HL-60 (cell line): ENCODE data around the gene KLF16.

Experiments used
- DNase-seq, 2 experiments: peaks; one replicate each; pipeline ENCODE4 v3.0.0-alpha.2; 2010 to 2020; ENCODE audit warnings: low read depth in 1 of 2, low spot score in 1 of 2
- H3K27ac ChIP-seq: fragments of 250-450 bp; sonication (Bioruptor Pico); replicated peaks from 2 replicates; pipeline ENCODE4 v1.5.1; 2020; ENCODE audit warnings: mild to moderate bottlenecking, moderate library complexity
- H3K27me3 ChIP-seq: fragments of 250-450 bp; sonication (Bioruptor Pico); 2 replicates; pipeline ENCODE4 v1.5.1; 2021; ENCODE audit warnings: mild to moderate bottlenecking, moderate library complexity; ENCODE audit not compliant: insufficient read depth, poor library complexity, severe bottlenecking
- H3K4me3 ChIP-seq: replicated peaks from 2 replicates; pipeline ENCODE4 v1.5.1; 2011; ENCODE audit warnings: mild to moderate bottlenecking, control low read depth, low read length; ENCODE audit not compliant: insufficient read depth
- GABPA ChIP-seq: IDR thresholded peaks from 2 replicates; pipeline ENCODE4 v1.6.1; 2012; ENCODE audit warnings: low read depth
- POLR2AphosphoS5 ChIP-seq: IDR thresholded peaks from 2 replicates; pipeline ENCODE4 v1.6.1; 2012; ENCODE audit warnings: low read depth
- SPI1 ChIP-seq: IDR thresholded peaks from 2 replicates; pipeline ENCODE4 v1.6.1; 2012; ENCODE audit warnings: low read depth, mild to moderate bottlenecking, borderline replicate concordance
- TF ChIP-seq, protein P1 (sequence below): IDR thresholded peaks from one replicate; pipeline ENCODE4 v1.5.1; 2011; ENCODE audit warnings: low read length, control low read depth, inconsistent platforms; ENCODE audit not compliant: insufficient read depth
- TF ChIP-seq, protein P2 (sequence below): IDR thresholded peaks from 2 replicates; pipeline ENCODE4 v1.6.1; 2012; ENCODE audit warnings: low read depth; ENCODE audit not compliant: insufficient replicate concordance

The KLF16 gene

DNA sequence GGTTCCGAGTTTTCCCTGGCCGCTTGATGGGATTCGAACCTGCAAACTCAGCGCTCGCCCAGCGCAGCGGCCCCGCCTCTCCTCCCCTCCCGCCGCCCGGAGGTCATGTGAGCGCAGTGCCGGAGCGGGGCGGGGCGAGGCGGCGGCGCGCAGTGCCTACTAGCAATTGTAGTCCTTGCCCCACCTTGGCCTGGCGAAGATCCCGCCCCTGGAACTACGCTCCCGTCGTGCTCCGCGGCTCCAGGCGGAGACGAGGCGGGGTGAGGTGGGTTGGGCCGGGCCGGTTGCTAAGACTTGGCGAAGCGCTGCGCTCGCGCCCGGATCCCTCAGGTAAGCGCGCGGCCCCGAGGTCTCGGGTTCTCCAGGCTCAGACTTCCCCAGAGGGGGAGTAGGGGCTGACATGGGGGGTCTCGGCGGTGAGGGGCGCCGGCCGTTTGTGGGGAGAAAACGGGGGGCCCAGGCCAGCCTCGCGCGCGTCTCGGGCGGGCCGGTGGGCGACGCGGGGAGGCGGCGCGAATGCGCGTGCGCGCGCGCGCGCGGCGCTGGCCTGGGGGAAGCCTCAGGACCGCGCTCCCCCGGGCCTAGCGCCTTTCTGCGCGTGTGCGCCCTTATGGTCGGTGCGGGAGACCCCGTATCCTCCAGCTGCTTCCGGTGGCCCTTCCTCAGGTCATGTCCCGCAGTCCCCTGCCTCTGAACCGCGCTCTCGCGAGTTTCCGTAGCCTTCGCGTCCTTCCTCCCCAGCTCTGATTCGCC, 41.9 kb upstream of the KLF16 start, which contains the start of the genes ADAT3 and SCAMP4:
Gene ADAT3 (plus strand): TSS at position 290 of the 753 bp plus-strand sequence. CDS start 6,649 bp downstream, outside the sequence.
Gene SCAMP4 (plus strand): TSS at position 290 of the 753 bp plus-strand sequence. CDS start 9,621 bp downstream, outside the sequence.
- Histone ChIP-seq H3K27me3 (no peaks in the 10 kb centered on the region), H3K4me3 (peak within 1 kb of the TSS; percentile 65), H3K27ac (peak within 1 kb of the TSS; percentile 79)
- peak; percentile 28; the same call in 1 of the 2 replicates for TF ChIP-seq POLR2AphosphoS5
- no peak for TF ChIP-seq SPI1
- TF ChIP-seq, protein P1, sequence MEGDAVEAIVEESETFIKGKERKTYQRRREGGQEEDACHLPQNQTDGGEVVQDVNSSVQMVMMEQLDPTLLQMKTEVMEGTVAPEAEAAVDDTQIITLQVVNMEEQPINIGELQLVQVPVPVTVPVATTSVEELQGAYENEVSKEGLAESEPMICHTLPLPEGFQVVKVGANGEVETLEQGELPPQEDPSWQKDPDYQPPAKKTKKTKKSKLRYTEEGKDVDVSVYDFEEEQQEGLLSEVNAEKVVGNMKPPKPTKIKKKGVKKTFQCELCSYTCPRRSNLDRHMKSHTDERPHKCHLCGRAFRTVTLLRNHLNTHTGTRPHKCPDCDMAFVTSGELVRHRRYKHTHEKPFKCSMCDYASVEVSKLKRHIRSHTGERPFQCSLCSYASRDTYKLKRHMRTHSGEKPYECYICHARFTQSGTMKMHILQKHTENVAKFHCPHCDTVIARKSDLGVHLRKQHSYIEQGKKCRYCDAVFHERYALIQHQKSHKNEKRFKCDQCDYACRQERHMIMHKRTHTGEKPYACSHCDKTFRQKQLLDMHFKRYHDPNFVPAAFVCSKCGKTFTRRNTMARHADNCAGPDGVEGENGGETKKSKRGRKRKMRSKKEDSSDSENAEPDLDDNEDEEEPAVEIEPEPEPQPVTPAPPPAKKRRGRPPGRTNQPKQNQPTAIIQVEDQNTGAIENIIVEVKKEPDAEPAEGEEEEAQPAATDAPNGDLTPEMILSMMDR: no peak
- TF ChIP-seq, protein P2, sequence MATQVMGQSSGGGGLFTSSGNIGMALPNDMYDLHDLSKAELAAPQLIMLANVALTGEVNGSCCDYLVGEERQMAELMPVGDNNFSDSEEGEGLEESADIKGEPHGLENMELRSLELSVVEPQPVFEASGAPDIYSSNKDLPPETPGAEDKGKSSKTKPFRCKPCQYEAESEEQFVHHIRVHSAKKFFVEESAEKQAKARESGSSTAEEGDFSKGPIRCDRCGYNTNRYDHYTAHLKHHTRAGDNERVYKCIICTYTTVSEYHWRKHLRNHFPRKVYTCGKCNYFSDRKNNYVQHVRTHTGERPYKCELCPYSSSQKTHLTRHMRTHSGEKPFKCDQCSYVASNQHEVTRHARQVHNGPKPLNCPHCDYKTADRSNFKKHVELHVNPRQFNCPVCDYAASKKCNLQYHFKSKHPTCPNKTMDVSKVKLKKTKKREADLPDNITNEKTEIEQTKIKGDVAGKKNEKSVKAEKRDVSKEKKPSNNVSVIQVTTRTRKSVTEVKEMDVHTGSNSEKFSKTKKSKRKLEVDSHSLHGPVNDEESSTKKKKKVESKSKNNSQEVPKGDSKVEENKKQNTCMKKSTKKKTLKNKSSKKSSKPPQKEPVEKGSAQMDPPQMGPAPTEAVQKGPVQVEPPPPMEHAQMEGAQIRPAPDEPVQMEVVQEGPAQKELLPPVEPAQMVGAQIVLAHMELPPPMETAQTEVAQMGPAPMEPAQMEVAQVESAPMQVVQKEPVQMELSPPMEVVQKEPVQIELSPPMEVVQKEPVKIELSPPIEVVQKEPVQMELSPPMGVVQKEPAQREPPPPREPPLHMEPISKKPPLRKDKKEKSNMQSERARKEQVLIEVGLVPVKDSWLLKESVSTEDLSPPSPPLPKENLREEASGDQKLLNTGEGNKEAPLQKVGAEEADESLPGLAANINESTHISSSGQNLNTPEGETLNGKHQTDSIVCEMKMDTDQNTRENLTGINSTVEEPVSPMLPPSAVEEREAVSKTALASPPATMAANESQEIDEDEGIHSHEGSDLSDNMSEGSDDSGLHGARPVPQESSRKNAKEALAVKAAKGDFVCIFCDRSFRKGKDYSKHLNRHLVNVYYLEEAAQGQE: no peak
- TF ChIP-seq GABPA: peak; percentile 62
- peak; percentile 99 for DNase-seq

- no peak for DNase-seq
- TF ChIP-seq, protein P2: no peak
- TF ChIP-seq GABPA (no peak), SPI1 (no peak)
- Histone ChIP-seq H3K27ac (peak overlapping the region; percentile 79), H3K27me3 (no peaks in the 10 kb centered on the region), H3K4me3 (peak overlapping the region; percentile 14)
Observed at GRCh38 chr19:1904860-1905109, 41.4 kb upstream of the KLF16 start.

GRCh38 chr19:1902923-1903322, 39.5 kb upstream of the KLF16 start:
- Histone ChIP-seq H3K27ac (no peak overlapping the region; the same call in 1 of the 2 replicates), H3K27me3 (no peaks in the 10 kb centered on the region), H3K4me3 (no peak overlapping the region)
- TF ChIP-seq SPI1 (no peak), POLR2AphosphoS5 (no peak), GABPA (no peak)
- TF ChIP-seq, protein P1: no peak
- TF ChIP-seq, protein P2: no peak
- DNase-seq: no peak
